SU-DHL-6 (cell line): ENCODE measurements around the gene DNASE1L2.

Experiments
- CTCF ChIP-seq: fragments of 200-600 bp; sonication (generic); IDR thresholded peaks from one replicate; pipeline ENCODE4 v1.5.1; 2017; ENCODE audit warnings: antibody characterized with exemption, mild to moderate bottlenecking, low read length, moderate library complexity; ENCODE audit not compliant: insufficient read depth, poor library complexity, severe bottlenecking
- EZH2phosphoT487 ChIP-seq: fragments of 200-600 bp; sonication (generic), shearing (Covaris generic); conservative IDR thresholded peaks from 2 replicates; pipeline ENCODE4 v1.6.1; 2018; ENCODE audit warnings: mild to moderate bottlenecking, antibody characterized with exemption, low read length, moderate library complexity, mixed read lengths

- TF ChIP-seq CTCF = no peak
- no peak for TF ChIP-seq EZH2phosphoT487
These were observed 20.4 kb downstream of the DNASE1L2 start for GRCh38 chr16:2256531-2257140.
